Stomach (tissue), 4 donors: ENCODE results near the gene PYGO2.

Source experiments
- EP300 ChIP-seq: sonication (generic); formaldehyde crosslinking; IDR thresholded peaks from one replicate; pipeline ENCODE4 v1.6.1; 2017; ENCODE audit warnings: antibody characterized with exemption
- POLR2AphosphoS5 ChIP-seq, 3 donors: sonication (generic); formaldehyde crosslinking; IDR thresholded peaks; one replicate each; pipeline ENCODE4 v1.6.1; 2016; ENCODE audit warnings: antibody characterized with exemption in 3 of 3
- TF ChIP-seq, protein P1 (sequence below), 7 experiments: fragments of 450-650 bp in 4 of 7; fragments of 200-600 bp in 3 of 7; sonication (generic) in 3 of 7; IDR thresholded peaks; one replicate each; pipeline ENCODE4 v1.5.1; 2016 to 2019; ENCODE audit warnings: antibody characterized with exemption in 7 of 7, control low read depth in 2 of 7, mild to moderate bottlenecking in 1 of 7

GRCh38 chr1:154948079-154948478 lies 13.5 kb downstream of the PYGO2 start:
- no peak for TF ChIP-seq EP300
- no peak for TF ChIP-seq POLR2AphosphoS5 (IDR thresholded peaks at IDR 0.05)
- TF ChIP-seq, protein P1, sequence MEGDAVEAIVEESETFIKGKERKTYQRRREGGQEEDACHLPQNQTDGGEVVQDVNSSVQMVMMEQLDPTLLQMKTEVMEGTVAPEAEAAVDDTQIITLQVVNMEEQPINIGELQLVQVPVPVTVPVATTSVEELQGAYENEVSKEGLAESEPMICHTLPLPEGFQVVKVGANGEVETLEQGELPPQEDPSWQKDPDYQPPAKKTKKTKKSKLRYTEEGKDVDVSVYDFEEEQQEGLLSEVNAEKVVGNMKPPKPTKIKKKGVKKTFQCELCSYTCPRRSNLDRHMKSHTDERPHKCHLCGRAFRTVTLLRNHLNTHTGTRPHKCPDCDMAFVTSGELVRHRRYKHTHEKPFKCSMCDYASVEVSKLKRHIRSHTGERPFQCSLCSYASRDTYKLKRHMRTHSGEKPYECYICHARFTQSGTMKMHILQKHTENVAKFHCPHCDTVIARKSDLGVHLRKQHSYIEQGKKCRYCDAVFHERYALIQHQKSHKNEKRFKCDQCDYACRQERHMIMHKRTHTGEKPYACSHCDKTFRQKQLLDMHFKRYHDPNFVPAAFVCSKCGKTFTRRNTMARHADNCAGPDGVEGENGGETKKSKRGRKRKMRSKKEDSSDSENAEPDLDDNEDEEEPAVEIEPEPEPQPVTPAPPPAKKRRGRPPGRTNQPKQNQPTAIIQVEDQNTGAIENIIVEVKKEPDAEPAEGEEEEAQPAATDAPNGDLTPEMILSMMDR (IDR thresholded peaks at IDR 0.05), result no peak
